Activated CD4-positive, alpha-beta T cell treated with anti-CD3 and anti-CD28 coated beads, Interleukin-2, amount 50 U/mL, for 4 hours (primary cell): ENCODE data around the gene PADI4.
"Not testable (repeated sequence)": the region's sequence is repeated elsewhere in the genome, so short reads cannot be mapped to it uniquely, and the experiment has no call there.

ENCODE experiments used
- DNase-seq, 2 experiments: peaks; one replicate each; pipeline ENCODE4 v3.0.0-alpha.2; 2020

PADI4 gene

DNA sequence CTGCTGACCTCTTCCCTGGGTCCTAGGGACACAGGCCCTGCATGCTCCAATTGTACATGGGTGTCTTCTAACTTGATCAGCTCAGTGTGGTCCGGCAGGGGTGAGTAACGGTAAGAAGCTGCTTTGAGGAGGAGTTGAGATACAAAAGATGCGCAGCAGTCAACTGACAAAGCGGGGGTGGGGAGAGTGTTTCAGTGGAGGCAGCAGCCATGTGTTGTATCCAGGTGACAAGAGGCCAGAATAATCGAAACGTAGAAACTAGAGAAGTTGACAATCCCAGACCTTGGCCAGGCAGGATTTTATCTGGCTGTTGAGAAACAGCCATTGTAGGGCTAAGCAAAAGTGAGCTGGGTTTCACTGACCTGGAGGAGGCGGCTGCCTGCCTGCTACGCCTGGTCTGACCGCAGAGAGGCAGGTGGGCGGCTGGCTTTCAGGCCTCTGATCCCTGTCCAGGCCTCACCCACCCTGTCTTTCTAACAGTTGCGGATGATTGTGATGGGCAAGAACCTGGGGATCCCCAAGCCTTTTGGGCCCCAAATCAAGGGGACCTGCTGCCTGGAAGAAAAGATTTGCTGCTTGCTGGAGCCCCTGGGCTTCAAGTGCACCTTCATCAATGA is 92.8 kb downstream of the PADI4 start:
- DNase-seq, result no peak

GRCh38 chr1:17401841-17402240 is 93.8 kb downstream of the PADI4 start:
- no peak for DNase-seq

DNA sequence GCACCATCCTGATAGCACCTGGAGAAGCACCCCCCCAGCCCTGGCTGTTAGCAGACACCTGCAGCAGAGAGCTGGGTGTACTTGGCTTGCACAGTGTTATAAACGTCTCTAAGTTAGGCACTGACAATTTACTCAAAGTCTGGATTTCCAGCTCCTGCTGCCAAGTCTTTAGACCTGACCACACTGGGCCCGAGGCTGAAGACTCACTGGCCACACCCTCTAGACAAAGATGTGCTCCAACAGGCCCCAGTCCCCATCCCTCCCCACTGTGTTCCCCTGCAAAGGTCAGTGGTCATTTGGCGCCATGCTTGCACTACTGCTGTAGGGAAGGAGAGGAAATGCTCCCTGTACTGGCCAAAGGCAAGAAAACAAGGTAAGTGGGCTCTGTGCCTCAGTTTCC is 95.1 kb downstream of the PADI4 start:
- no peak for DNase-seq

DNA sequence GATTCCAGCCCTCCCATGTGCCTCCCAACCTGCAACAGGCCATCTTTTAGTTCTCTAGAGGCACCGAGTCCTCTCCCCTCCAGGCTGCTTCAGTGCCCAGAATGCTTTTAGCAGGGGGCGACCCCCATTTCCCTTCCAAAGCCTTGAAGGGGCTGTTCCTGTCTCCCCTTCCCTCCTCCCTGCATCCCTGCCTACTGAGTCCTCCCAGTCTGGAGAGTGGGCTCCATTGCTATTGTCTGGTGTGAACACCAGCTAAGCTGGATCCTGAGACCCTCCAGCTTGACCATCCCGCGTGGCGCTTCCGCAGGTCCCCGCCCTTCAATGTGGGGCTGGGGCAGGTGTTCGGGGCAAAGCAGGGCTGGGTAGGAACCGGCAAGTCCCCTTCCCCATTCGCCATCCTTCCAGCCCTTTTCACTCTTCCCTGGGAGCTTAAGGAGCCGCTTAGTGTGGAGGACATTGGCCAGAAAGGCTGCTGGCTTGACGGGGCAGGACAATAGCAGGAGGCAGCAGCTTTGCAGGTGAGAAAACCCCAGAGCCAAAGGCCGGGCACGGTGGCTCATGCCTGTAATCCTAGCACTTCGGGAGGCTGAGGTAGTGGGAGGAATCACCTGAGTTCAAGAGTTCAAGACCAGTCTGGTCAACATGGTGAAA is 96.2 kb downstream of the PADI4 start:
- DNase-seq, result no peak

GRCh38 chr1:17404820-17405219 is 96.8 kb downstream of the PADI4 start:
- no peak for DNase-seq

DNA sequence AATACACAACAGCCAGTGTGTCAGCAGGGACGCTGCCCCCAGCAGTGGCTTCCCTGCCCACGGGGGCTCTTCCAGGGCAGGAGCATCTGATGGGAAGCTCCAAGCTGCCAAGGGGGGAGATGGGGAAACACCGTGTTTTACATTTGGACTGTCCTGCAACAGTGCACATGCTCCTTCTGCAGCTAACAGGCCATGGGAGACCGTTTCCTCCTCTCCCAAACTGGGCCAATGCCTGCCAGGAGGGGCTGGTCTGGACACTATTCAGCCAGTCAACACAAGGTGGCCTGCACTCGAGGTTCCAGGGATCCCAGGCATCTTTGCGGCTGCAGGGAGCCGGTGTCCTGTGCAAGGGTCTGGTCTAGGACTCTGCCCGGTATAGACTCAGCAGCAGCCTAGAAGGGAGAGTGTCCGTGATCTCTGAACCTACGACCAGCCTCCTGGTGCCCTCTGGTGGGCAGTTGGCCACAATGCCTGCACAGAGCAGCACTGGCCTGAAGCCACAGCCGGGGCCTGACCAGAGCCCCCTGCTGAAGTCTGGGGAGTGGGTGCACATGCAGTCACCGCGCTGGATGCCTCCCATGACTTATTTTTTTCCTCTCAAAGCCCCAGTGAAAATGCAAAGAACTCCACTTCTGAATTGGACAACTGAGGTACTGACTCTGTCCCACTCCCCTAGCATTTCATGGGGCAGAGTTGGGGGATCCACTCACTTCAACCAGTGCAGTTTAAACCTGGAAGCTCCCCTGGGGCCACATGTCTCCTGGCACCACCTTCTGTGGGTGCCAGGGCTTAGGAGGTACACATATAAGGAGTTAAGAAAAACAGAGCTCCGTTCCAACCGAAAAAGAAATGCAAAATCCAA is 98.1 kb downstream of the PADI4 start:
- peak in 1 of 2 experiments; percentile 13 for DNase-seq

DNA sequence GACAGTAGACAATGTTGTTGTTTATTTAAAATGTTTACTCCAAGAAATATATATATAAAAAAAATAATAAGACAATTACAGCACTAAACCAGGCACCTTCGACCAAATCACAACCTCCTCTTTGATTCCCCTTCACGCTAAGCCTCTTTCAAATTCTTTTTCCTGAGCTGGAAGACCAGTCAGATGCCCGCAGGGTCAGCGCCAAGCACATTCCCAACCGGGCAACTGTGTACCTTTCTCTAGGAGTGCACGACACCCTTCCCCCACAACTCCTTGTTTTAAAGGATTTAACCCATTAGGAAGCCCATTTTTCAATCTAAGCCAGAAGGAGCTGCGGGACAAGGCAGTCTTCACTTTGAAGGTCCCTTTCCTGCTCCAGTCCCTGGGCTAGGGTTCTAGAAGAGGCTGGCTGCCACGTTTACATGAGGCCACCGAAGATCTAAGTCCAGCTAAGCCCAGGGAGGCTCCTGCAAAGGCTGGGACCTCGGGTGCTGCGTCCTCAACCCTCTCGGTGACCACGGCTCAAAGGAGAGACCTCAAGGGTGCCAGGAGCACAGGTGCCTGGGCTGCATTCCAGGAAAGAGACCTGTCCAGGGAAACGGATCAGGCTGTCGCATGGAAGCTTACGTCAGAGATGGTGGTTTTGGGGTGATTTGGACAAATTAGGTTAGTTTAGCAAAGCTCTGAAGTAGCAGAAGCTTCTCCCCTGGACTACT is 98.9 kb downstream of the PADI4 start:
- DNase-seq, result not testable (repeated sequence)

DNA sequence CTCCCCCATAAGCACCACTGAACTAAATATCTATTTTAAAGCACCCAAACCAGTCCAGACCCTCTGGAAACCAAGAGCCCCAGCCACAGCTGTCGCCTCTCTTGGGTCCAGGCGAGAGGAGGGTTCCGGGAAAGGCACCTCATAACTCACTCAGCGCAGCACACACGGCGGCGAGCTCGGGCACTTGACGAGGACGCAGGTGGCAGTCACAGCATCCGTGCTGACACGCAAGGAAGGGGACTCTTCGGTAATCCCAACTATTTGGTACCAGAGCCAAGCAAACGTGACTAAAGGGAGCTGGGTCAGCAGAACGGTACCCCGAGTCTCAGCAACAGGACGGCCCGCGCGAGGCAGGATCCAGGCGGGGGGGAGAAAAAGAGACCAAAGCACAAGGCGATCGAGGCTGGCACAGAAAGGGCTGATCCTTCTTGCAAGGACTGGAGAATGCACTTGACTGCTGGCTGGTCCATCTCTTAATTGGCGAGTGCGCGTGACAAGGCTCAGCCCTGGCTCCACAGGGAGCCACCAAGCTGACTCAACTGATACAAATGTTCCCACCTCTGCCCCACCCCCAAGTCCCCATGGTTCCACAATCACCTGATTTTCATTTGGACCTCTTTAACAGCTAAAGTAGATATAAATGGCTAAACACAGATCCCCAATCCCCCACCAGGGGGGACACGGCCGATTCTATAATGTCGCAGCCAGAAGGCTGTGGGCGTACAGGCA is 100.0 kb downstream of the PADI4 start:
- not testable (repeated sequence) for DNase-seq

DNA sequence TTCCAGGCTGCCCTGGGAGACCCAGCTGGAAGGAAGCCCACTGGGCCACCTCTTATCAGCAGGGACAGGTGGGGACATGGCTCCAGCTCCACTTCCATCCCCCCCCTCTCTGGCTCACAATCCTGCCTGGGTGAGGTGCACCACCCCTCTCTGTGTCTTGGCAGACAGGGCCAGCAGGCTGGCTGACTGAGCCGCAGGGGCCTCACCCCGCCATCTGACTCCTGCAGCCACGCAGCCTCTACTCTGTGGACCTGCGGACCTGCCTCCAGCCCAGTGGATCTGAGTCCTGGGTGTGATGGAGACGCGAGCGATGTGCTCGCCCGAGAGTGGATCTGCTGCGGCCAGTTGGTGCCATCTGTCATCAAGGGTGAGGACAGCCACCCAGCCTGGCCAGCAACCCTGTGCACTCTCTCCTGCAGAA is 101.4 kb downstream of the PADI4 start:
- no peak for DNase-seq

GRCh38 chr1:17412093-17412870 is 104.3 kb downstream of the PADI4 start:
- DNase-seq, result no peak
